HL-60/S4 treated with retinoic acid at 250 ng/mL for 4 days and 3 days (cell line): Measurements from ENCODE around the gene LGR6.
"Not testable (repeated sequence)": the region's sequence is repeated elsewhere in the genome, so short reads cannot be mapped to it uniquely, and the experiment has no call there.

Source experiments
- in situ Hi-C: fragments of 300-500 bp; cut with MboI; formaldehyde crosslinking; loops from 2 replicates; pipeline ENCODE4 v1.7.0; 2022; ENCODE audit warnings: low sequenced_read_pairs

LGR6 gene

GRCh38 chr1:202311875-202312635 is 118.5 kb downstream of the LGR6 start:
- in situ Hi-C loops, result no loop called here

GRCh38 chr1:202315576-202316168 is 122.1 kb downstream of the LGR6 start:
- in situ Hi-C loops, result no loop called here

- in situ Hi-C loops, result no loop called here
Measured at GRCh38 chr1:202316186-202316585, 122.6 kb downstream of the LGR6 start.

GRCh38 chr1:202317941-202318925 is 124.6 kb downstream of the LGR6 start:
- in situ Hi-C loops, result no loop called here

GRCh38 chr1:202319381-202320080 is 125.9 kb downstream of the LGR6 start:
- in situ Hi-C loops, result loop anchor here (10.0 kb wide), 1 partner anchor 135 kb away; no protein-coding TSS in a partner anchor

- in situ Hi-C loops, result loop anchor here (10.0 kb wide), 1 partner anchor 135 kb away; no protein-coding TSS in a partner anchor
Measured at GRCh38 chr1:202320081-202320405, 126.4 kb downstream of the LGR6 start.

- in situ Hi-C loops, result loop anchor here (10.0 kb wide), 1 partner anchor 139 kb away; no protein-coding TSS in a partner anchor
Measured at GRCh38 chr1:202323731-202324130, 130.1 kb downstream of the LGR6 start.

GRCh38 chr1:202324646-202325045 is 131.0 kb downstream of the LGR6 start:
- in situ Hi-C loops, result loop anchor here (10.0 kb wide), 1 partner anchor 140 kb away; no protein-coding TSS in a partner anchor

- in situ Hi-C loops, result loop anchor here (10.0 kb wide), 1 partner anchor 145 kb away; no protein-coding TSS in a partner anchor
Measured at GRCh38 chr1:202329891-202330290, 136.3 kb downstream of the LGR6 start.

- in situ Hi-C loops, result no loop called here
Measured at GRCh38 chr1:202333861-202334260, 140.3 kb downstream of the LGR6 start.

- in situ Hi-C loops, result no loop called here
Measured at GRCh38 chr1:202343652-202344349, 150.2 kb downstream of the LGR6 start.

- in situ Hi-C loops, result no loop called here
Measured at GRCh38 chr1:202348005-202348508, 154.5 kb downstream of the LGR6 start.

- in situ Hi-C loops, result no loop called here
Measured at GRCh38 chr1:202348509-202349205, 155.1 kb downstream of the LGR6 start, which contains the start of gene PPP1R12B. Gene PPP1R12B (plus strand): TSS chr1:202348699. CDS start chr1:202348852, 153 bp downstream.

- in situ Hi-C loops, result no loop called here
Measured at GRCh38 chr1:202349206-202349928, 155.8 kb downstream of the LGR6 start.

GRCh38 chr1:202351725-202352124 is 158.1 kb downstream of the LGR6 start:
- in situ Hi-C loops, result no loop called here

- in situ Hi-C loops, result not testable (repeated sequence)
Measured at GRCh38 chr1:202352583-202353197, 159.1 kb downstream of the LGR6 start.

GRCh38 chr1:202355944-202356553 is 162.4 kb downstream of the LGR6 start:
- in situ Hi-C loops, result no loop called here
